Hematopoietic multipotent progenitor cell treated with erythropoietin and hydrocortisone succinate and interleukin-3 and kit ligand, for 4 days (in vitro differentiated cells): ENCODE results near the gene GREB1.

Experiments
- DNase-seq: peaks from one replicate; pipeline ENCODE4 v3.0.0-alpha.2; 2015

GREB1 gene, protein sequence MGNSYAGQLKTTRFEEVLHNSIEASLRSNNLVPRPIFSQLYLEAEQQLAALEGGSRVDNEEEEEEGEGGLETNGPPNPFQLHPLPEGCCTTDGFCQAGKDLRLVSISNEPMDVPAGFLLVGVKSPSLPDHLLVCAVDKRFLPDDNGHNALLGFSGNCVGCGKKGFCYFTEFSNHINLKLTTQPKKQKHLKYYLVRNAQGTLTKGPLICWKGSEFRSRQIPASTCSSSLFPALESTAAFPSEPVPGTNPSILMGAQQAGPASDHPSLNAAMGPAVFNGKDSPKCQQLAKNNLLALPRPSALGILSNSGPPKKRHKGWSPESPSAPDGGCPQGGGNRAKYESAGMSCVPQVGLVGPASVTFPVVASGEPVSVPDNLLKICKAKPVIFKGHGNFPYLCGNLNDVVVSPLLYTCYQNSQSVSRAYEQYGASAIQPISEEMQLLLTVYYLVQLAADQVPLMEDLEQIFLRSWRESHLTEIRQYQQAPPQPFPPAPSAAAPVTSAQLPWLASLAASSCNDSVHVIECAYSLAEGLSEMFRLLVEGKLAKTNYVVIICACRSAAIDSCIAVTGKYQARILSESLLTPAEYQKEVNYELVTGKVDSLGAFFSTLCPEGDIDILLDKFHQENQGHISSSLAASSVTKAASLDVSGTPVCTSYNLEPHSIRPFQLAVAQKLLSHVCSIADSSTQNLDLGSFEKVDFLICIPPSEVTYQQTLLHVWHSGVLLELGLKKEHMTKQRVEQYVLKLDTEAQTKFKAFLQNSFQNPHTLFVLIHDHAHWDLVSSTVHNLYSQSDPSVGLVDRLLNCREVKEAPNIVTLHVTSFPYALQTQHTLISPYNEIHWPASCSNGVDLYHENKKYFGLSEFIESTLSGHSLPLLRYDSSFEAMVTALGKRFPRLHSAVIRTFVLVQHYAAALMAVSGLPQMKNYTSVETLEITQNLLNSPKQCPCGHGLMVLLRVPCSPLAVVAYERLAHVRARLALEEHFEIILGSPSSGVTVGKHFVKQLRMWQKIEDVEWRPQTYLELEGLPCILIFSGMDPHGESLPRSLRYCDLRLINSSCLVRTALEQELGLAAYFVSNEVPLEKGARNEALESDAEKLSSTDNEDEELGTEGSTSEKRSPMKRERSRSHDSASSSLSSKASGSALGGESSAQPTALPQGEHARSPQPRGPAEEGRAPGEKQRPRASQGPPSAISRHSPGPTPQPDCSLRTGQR (N-terminal part only)

DNA sequence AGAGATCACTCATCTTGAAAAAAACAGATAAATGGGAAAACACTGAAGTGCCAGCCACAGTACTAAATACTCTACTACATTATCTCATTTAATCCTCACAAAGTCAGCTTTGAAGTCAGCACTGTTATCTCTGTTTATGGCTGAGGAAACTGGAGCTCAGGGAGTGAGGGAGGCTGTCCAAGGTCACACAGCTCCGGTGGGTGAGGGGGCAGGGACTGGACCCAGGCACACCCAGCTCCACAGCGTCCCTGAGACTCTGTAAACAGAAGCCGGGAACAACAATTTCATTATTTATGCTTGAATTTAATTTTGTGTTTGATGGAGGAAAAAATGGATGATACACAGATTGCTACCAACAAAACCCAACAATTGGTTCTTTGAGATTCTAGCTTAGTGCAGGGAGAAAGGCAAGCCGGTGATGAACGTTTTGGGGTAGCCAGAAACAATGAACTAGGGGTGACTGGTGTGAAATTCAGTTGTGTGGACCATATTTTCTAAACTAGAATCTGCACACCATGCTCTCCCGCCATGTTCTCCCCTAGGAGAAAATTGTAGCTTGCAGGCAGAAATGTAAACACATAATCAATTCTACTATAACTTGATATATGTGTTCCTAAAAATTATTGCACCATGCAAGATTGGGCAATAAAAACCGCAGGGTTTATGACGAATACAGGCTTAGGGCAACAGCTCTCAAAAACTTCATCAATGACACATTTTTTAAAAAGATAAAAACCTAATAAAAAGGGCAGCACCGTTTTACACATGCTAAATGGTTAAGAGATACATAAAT lies at the start of gene GREB1:
GREB1 (plus strand) TSS at position 768 of the 793 bp plus-strand sequence. CDS start 22,570 bp downstream, outside the sequence.
- DNase-seq: peak; percentile 31

DNA sequence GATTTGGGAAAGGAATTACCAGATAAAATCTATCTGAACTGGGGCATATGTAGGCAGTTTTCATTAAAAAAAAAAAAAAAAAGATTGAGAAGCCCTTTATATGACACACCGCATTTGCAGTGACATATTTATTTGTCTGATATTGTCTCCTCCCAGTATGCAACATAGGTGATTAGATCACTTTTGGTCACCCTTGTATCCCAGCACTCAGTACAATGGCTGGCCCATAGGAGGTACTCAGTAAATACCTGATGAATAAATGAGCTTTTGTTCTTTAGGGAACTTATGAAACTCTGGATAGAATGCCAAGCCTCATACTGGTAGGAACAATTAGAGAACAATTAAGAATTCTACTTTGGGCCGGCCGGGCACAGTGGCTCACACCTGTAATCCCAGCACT lies 45.0 kb upstream of the GREB1 start:
- no peak for DNase-seq

DNA sequence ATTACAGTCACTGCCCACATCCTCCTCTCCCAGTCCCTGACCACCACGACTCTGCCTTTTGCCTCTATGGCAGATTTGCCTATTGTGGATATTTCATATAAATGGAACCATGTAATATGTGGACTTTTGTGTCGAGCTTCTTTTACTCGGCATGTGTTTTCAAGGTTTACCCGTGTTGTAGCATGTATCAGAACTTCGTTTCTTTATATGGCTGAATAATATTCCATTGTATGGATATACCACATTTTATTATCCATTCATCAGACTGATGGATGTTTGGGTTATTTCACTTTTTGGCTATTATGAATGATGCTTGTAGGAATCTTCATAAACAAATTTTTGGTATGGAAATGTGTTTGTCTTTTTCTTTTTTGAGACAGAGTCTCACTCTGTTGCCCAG lies 43.7 kb upstream of the GREB1 start:
- no peak for DNase-seq

DNA sequence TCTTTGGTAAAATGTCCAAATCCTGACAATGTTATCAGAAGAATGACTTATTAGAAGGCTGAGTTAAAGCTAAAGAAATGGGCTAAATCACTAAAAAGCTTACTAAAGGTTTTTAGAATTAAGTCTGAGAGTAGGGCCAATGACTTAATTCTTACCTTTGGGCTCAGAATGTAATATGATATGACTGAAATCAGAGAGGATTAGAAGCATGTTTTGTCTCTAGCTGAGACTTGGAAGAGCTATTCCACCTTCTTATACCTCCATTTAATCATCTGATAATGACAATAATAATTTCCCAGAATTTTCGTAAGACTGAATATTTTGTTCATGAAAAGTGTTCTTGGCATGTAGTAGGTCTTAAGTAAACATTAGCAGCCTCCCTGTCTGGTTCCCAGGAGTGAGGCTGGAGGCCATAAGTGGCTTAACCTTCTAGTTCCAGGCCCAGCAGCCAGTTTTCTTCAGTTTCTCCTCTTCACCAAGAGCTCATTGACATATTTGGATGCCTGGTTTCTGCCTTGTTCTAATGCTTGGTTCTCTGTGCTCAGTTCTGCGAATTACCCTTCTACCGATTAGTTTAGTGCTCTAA lies 42.4 kb upstream of the GREB1 start:
- DNase-seq: no peak

DNA sequence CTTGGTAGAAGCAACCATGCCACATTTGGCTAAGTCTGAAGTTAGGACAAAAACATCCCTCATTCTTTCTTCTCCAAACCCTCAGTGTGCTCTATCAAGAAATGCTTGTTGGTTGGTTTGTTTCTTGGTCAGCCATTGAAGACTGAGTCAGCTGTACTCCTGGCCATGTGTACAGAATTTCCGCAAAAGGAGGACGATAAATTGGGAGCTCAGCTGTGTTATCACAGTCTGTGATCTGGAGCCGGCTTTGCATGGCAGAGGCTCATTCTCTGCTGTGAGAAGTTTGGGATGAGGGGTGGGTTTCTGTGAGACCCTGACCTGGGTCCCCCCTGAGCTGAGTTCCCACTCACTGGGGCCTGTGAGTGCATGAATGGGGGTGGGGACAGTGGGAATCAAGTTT lies 41.6 kb upstream of the GREB1 start:
- no peak for DNase-seq

DNA sequence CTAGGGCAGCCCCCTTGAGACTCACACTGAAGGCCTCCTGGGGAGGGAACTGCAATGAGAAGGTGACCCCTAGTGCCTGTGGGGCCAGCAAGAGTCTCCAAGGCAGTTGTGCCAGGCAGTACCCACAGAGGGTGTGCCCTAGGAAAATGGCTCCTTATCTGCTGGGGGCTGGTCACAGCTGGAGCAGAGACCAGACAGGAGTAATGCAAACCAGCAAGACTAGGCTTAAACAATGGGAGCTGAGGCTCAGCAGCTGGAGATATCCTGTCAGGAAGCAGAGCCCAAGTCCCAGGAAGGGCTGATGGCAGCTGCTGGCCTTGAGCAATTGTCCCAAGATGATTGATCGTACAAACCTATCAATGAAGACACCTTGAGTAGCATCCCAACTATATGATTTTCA lies 41.1 kb upstream of the GREB1 start:
- DNase-seq: peak; percentile 57

DNA sequence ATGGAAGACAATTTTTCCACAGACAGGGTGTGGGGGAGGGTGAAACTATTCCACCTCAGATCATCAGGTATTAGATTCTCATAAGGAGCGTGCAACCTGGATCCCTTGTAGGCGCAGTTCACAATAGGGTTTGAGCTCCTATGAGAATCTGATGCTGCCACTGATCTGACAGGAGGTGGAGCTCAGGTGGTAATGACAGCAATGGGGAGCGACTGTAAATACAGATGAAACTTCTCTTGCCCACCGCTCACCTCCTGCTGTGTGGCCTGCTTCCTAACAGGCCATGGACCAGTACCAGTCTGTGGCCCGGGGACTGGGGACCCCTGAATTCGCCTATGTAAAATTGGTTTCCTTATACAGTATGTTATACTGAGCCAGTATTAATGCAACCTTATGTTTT lies 40.6 kb upstream of the GREB1 start:
- no peak for DNase-seq

DNA sequence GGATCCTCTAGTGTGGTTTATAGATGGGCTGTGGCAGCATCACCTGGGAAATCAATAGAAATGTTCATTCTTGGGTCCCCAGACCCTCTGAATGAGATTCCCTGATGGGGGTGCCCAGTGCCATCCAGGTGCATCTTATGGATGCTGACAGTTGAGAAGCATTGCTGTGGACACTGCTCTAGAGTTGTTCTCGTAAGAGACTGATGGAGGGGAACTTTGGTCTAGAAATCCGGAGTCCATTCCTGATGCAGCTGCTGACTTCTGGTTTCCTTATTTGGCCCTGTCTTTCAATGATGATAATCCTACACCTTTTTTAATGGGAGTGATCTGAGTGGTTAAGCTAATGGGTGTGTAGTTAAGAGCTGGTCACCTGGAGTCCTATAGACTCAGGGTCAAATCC lies 39.5 kb upstream of the GREB1 start:
- DNase-seq: no peak

DNA sequence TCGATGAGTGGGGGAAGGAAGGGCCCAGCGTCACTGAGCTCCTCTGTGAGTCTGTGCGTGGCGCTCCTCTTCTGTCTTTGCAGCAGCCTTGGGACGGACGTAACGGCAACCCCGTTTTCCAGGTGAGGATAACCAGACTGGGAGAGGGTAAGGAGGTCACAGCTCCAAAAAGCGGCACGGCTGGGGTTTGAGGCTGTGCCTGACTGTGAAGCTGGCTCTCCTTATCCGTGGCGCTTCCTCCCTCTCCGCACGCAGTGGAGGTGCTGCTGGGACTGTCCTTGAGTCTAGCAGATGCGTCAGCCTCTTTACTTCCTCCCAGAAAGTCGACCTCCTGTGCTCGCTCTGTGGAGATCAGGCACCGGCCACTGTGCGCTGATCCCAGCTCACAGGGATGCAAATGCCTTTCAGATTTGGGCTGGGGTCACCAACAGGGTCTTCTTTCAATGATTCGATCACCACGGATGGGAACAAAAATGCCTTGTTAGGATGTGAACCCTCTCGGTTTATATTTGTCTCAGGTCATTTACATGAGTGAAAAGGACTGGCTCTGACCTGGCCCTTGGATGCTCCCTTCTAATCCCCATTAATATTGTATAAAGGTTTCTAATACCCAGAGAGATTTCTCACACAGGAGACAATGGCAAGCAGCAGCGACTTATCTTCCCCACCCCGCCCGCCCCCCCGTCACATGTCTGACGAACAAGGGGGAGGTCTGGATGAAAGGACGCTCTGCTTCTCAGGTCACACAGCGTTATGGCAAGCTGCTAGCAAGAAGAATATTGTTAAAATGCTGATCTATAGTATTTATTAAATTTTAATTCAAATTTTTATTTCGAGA lies 37.8 kb upstream of the GREB1 start:
- DNase-seq: no peak

DNA sequence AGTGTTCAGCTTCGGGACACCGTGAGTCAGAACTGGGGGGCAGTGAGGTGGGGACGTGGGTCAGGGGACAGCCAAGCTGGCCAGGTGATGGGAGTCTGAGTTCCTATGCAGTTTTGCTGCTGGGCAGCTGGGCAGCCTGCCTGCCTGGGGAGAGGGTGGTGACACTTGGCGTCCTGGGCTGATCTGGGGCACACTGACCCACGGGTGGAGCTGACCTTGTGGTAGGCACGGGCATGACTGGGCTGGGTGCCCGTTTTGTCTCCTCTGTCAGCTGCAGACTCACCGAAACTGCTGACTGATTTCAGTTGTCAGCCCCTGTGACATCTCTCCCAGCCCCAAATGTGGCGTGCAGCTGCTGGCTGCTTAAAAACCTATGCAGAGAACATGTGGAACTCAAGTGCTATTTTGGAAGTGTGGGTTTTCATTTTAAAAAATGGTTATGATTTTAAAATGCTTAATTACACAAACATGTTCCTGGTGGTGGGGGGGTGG lies 35.3 kb upstream of the GREB1 start:
- DNase-seq: peak; percentile 25

DNA sequence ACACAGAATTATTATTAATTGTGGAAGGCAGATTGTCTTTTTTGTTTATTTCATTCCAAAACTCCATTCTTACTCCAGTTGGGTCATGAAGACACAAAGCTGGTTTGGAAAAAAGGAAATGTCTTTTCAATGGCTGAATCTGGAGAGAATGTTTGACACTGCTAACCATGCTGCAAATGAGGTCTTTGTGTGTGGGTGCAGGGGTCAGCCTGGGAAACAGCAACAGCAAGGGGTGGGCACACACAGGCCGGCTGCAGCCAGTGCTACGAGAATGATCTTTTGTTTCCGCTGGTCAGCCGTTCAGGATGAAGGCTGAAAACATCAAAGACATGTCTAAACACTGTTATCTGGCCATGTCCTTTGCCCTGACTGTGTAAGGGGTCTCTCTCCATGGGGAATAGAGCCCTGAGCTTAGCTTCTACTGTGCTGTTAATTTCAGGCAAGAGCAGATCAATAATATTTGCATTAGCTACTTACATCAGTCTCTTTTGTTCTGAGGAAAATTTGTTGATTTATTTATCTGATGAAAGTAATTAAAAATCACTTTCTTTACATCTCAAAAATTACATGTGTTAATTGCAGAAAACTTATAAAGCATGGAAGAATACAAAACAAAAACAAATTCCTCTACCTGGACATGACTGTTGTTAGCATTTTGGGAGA lies 34.6 kb upstream of the GREB1 start:
- DNase-seq: no peak

DNA sequence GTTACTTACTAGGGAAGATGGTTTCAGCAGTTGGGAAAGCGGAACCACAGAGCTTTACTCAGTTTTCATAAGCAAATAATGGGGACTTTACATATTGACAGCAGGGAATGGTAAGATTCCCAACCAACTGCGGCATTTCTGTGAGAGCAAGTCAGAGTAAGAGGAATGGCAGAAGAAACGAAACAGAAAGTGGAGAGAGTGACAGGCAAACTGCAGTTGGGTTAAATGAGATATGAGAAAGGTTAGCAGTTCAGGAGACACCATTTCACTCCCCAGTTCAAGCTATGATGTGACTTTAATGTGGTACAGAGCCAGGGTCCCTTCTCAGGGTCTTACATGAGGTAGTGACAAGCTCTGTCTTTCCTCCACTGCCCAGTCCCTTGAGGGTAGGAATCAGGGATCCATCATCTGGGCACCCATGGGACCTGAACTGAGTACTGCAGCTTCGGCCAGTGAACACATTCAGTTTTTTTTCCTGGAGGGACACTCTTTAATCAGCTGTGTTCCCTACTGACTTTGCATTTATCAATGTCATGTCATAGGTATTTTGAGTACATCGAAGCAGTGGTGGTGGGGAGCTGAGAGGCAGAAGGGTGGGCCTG lies 33.0 kb upstream of the GREB1 start:
- no peak for DNase-seq

DNA sequence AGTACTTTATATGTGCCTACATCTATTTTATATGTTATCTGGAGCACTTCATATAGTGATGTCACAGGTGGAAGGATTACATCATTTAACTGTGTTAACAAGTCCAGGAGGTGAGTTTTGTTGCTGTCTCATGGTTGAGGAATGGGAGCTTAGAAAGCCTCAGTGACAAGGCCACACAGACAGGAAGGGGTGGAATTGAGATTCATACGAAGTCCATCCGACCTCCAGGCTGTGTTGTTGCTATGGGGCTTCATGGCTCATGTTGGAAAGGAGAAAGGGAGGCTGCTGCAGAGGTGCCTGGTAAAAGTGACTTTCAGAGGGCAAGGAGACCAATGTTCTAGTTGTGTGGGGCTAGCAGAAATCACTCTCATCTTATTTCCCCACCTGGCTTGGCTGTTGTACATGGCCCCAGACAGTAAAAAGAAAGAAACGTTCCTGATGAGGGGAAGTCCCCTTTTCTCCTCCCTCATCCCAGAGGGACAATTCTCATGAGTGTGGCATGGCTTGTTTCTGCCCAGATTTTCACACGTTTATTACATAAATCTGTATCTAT lies 31.0 kb upstream of the GREB1 start:
- no peak for DNase-seq

DNA sequence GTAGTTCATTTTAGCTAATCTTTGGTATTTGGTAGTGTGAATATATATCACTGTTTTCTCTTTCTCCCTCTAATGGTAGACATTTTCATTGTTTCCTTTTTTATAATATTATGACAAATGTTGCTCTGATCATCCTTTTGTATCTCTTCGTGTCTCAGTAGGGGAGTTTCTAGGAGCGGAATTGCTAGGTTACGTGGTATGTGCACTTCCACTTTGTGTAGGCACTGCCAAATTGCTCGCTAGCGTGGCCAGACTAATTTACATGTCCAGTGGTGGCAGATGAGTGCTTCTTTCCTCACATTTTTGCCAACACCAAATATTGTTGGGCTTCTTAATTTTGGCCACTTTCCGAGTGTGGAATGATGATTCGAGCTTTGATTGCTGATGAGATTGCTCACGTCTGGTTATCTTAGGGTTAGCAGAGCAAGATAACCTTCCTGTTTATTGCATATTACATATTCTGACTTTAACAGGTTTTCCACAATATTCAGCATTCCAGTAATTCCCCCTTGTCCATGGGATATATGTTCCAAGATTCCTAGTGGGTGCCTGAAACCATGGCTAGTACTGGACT lies 30.4 kb upstream of the GREB1 start:
- no peak for DNase-seq

DNA sequence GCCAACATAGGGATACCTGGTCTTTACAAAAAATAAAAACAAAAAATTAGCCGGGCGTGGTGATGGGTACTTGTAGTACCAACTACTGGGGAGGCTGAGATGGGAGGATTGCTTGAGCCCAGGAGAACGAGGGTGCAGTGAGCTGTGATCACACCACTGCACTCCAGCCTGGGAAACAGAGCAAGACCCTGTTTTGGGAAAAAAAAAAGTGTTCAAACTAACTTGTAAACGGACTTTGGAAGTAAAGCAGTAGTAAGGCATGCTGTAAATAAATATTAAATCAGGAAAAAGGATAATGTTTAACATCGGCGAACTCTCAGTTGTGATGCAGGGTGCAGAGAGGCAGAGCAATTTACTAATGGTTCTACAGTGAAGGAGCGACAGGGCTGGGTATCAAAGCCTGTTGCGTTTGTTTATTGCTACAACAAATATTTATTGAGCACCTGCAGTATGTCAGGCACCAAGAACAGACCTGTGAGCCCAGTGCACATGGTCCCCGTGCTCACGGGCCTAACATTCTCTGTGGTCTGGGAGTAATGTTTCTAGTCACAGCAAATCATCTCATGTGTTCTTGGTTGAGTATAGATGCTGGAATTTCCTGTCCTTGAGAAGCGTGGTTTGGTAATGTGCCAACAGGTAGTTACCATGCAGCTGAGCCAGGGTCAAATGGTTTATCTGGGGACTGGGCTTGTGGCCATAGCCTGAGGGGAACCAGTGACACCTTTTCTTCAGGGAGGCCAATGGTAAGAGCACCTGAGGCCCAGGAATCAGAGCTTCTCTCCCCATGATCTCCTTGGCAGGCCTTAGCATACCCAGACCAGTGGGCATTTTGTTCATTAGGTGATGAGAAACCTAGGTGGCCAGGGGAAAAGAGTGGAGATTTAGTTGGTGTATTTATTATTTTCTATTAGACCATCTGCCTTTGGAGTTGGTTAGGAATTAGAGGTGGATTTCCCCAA lies 27.9 kb upstream of the GREB1 start:
- no peak for DNase-seq

DNA sequence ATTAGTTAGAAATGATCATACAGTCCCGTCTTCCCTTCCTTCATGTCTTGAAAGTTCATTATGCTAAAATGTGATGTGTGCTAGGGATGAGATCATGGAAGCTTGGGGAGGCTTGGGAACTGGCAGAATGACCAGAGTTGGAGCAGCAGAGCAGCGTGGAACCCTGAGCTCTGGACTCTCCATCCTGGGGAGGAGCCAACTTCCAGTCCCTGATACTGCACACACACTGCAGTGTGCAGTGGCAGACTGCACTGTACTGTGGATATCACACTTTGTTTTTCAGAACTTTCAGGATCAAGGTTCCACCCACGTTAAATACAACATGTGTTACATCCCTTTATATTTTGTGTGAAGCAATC lies 27.3 kb upstream of the GREB1 start:
- no peak for DNase-seq

DNA sequence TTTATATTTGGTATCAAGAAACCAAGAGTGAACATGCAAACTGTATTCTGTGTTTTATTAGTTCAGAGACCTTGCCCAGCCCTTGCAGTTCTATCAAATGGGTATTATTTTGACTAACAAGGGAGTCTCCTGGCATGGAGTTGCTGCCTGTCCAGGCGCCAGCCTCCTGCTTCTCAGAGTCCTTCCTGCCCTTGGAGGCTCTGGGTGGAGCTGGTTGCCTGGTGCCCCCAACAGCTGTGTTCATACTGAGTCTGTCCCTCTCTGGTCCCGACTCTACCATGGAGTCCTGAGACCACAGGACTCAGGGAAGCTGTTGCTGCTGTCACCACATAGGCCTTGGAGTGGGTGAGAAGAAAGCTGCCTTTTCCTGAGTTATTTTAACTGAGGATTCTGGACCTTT lies 26.3 kb upstream of the GREB1 start:
- DNase-seq: no peak

DNA sequence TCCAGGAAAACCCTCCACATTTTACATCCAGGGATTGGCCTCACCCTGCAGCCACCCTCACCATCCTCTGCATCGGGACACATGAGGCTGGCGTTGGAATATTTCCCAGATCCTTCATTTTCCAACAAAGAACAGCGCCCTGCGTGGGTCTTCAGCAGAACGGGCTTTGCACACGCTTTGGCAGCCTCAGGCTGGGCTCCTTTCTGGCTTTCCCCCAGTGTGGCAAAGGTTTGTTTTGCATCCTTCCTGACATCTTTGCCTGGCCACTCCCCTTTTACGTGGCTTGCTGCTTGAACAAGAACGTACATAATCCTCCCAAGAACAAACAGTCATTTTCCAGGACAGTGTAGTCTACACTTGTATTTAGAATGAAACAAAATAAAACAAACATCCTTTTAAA lies 25.6 kb upstream of the GREB1 start:
- DNase-seq: no peak
